HG03442 (cell line): ENCODE measurements around the gene KRT82.
"Not testable (repeated sequence)": the region's sequence is repeated elsewhere in the genome, so short reads cannot be mapped to it uniquely, and the experiment has no call there.

Source experiments
- ATAC-seq: cut with Tn5 transposase; IDR thresholded peaks from one replicate; pipeline ENCODE4 v1.9.1; 2021; ENCODE audit warnings: mild to moderate bottlenecking, moderate library complexity; ENCODE audit not compliant: unreplicated experiment

The KRT82 gene

DNA sequence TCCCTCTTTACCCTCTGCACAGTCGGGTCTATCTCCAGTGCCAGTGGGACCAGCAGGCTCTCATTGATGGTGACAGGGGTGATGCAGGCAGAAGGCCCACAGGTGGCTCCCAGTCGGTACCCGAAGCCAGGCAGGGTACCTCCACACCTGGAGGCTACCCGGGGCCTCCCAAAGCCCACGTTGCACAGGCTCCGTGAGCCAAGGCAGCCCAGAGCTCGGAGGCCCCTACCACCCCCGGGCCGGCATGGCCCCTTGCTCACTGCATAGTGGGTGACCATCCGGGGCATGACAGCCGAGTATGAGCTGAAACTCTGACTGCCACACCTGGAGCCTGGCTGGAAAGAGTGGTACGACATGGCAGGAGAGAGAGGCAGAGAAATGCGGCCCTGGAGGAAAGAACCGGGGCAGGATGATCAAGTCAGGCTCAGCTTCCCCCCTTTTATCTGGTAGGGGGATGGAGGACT, at the start of gene KRT82:
KRT82 (minus strand) TSS at position 414 of the 464 bp plus-strand sequence; CDS start at position 356, 58 bp downstream.
- ATAC-seq, result no peak

DNA sequence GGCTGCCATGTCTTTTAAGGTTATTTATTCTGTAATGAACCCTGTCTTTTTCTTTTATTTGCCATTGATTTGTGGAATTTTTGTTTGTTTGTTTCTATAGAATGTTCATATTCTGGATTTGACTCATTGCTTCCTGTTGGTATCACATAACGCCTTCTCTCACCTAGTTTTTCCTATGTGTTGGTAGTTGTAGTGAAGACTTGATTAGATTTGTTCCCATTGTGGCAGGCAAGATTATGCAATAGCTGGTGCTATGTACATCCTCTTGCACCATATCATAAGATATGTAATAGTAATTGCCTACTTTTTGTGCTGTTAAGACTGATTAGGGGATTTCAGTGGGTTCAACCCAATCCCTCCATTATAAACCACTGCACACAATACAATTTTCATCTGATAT, 49.7 kb upstream of the KRT82 start:
- no peak for ATAC-seq

DNA sequence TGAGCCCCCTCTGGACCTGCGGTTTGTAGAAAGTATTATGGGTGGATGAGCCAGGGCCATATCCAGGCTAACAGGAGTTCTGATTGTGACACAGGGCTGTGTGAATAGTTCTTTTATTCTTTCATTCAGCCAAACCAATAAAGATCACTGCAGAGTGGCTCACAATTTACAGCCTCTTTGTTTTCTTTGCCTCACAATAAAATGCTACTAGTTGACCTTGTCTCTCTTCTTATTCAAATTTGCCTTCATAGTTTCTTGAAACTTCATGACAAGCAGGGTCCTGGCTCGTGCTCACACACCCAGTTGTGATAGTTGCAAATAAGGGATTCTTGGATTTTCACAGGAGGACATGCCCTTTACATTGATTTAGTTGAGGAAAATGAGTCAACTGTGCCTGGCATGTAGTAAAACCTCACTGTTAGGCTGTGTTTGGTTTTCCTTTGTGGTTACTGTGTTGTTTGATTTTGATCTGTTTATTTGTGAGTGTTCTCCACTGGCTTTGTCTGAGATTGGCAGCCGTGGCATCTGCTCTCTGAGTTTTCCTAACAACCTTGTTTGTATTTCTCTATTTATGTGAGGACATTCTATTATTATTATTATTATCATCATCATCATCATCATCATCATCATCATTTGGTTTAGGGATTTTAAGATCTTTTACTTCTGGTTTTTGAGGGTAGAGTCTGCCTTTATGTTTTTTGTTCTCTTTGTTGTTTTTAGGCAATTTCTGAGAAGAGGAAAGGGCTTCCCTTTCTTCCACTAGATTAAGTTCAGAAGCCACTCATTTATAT, 48.5 kb upstream of the KRT82 start:
- no peak for ATAC-seq

DNA sequence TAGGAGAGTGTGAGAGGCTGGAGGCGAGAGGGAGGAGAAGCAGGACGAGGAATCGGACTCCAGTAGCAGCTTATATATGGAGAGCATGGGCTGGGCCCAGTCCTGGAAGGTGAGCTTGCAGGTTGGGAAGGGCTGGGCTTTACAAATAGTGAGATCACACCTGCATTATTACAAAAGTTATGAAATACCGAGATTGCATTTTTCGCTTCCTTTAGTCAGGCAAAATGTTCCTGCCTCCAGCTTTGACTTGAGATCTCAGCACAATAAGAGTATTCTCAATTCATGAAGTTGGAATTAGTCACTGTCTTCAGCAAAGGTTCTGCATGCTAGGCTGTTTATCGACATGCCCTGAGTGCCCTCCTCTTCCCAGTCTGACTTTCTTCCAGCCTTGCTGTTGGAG, 46.0 kb upstream of the KRT82 start, which contains the start of gene KRT6B:
KRT6B (minus strand) TSS at position 46 of the 400 bp plus-strand sequence. CDS start 68 bp downstream, outside the sequence.
- no peak for ATAC-seq

DNA sequence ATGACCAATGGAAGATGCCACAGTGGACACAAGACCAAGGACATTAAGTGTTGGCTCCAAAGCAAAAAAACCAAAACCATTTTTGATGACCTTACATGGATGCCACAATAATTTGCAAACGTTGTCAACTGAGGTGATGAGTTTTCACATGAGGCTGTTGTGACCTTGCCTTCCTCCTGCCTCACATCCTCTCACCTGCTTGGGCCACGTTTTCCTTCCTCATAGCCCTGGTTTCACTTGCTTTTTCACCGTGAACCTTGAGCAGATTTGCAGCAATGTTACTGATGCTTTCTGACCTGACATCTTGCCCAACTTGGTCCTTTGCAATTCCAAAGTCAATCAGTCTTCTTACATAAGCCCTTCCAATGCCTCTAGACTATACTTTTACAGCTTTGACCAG, 42.1 kb upstream of the KRT82 start:
- ATAC-seq, result no peak

DNA sequence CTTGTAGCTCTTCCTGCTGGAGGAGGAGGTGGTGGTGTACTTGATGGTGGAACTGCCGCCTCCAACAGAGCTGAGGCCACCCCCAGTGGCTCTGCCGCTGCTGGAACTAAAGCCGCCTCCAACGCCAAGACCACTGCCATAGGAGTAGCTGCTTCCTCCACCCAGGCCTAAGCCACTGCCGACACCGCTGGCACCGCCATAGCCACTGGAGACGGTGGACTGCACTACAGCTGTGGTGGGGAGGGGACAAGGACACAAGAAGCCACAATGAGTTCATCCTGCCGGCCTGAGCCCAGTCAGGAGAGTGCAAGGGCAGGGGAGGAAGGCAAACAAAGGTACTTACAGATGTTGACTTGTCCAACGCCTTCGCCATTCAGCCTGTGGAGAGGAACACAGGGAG, 41.1 kb upstream of the KRT82 start:
- ATAC-seq, result not testable (repeated sequence)

DNA sequence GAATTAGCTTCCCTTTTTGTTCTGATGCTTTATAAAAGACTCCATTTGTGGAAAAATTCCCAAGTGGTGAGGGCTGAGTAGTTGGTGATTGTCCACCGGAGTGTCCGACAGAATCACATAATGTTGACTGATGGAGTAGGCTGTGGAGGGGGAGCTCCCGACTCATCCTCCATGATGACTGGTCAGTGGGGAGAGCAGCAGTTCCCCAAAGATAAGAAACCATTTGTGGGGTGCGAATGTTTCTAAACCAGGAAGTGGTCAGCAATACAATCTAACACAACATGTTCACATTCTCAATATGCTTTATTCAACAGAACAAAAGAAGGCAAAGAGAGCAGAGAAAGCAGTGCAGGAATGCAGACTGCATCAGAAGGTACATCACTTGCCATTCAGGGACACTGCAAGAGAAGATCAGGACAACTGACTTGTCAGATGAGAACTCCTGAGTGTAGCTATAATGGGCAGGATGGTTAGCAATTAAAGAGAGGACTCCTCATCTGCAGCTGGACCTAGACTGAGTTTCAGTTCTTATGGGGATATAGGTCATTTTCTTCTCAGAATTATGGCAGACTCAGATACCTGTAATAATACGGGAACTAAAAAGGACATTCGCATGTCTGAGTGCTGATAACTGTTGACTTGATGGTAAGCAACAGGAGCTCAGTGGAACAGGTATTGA, 40.4 kb upstream of the KRT82 start:
- no peak for ATAC-seq

DNA sequence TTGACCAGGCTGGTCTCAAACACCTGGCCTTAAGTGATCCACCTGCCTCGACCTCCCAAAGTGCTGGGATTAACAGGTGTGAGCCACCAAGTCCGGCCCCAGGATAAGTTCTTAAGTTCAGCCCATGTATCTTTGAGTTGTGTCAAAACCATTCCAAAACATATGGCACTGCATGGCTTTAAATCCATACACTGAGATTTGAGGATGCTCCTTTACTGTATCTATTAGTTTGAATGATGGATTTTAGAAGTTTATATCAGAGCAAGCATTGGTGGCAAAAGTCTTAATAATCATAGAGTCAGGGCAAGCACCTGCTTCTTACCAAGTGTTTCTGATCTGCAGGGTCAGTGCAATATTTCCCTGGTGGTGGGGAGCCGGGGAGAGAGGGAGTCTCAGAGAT, 39.7 kb upstream of the KRT82 start:
- ATAC-seq, result no peak

DNA sequence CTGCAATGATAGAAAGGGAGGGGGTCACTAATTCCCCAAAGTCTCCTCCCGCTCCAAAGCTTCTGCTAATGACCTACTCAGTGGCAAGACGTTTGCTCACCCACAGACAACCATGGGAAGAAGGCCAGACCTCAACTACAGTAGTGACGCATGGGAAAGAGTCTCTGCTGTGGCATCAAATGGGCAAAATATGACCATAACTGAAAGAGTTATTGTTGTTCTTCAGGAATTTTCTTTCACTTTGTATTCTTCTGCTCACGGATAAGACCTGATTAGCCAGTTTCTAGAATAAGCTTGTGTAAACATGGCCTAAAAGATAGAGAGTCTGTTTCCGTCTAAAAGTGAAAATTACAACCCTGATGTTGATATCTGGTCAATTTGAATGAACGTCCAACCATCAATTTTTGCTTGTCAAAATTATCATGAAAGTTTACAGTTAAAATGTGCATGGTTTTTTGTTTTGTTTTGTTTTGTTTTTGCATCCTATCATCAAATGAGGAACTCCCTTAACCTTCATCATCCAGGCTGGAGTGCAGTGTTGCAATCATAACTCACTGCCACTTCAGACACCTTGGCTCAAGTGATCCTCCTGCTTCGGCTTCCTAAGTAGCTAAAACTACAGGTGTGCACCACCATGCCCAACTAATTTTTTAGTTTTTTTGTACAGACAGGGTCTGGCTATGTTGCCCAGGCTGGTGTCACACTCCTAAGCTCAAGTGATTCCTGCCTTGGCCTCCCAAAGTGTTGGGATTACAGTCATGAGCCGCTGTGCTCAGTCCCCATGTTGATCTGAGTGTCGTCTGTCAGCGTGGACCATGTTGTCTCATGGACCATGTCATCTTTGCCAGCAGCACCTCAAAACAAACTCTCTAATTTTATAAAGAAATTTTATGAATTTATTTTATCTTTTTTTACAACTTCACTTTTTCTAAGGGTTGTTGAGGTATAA, 38.8 kb upstream of the KRT82 start:
- no peak for ATAC-seq

DNA sequence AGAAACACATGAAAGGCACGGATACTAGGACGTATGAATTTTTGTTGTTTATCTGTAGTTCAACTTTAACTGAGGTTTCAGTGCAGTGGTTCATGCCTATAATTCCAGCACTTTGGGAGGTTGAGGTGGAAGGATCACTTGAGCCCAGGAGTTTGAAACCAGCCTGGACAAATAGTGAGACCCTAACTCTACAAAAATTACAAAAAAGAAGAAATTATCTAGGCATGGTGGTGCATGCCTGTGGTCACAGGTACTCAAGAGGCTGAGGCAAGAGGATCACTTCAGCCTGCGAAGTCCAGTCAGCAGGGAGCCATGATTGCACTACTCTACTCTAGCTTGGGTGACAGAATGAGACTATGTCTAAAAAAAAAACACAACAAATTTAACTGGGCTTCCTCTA, 37.8 kb upstream of the KRT82 start:
- no peak for ATAC-seq

DNA sequence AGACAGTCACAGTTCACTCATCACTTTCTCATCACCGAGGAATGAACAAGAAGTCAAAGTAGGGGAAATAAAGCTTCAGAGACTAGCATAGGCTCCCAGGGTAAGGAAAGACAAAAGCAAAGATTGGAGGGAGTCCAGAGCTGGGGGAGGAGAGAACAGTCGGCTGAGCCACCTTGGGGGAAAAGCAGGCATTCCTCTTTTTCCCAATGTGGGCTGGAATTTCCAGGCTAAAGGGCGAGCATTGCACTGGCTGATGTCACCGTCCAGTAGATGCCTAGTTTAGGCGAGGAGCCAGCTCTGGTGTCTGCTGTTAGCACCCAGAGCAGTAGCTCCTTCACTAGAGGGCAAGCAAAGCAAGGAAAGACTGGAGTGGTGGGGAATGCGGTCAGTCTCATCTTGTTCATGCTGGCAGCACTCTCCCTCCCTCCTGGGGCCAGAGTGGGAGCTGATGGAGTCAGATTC, 36.5 kb upstream of the KRT82 start:
- no peak for ATAC-seq

DNA sequence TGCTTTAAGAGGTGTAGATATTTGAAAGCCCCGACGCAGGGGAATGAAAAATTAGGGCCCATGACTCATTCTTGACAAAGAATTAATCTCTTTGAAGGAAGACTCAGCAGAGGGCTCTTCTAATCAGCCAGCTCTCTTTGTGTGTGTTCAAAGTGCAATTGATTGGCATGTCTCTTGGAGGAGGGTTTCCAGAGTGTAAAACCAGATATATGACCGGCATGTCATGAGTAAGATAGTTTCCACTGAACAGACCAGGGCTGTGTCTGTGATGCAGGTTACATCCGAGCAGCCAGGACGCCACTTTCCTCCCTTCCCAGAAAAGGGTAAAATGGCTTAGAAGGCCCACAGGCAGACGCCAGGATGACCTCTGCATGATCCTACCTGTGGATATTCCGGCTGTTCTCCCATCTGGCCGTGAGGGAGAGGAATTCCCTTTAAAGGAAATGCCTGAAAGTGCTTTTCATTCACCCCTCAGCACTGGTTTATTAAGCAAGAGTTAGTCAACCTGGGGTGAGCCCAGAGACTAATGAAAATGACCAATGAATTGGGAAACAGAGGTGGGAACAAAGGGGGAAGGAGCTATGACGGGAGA, 35.3 kb upstream of the KRT82 start:
- no peak for ATAC-seq

DNA sequence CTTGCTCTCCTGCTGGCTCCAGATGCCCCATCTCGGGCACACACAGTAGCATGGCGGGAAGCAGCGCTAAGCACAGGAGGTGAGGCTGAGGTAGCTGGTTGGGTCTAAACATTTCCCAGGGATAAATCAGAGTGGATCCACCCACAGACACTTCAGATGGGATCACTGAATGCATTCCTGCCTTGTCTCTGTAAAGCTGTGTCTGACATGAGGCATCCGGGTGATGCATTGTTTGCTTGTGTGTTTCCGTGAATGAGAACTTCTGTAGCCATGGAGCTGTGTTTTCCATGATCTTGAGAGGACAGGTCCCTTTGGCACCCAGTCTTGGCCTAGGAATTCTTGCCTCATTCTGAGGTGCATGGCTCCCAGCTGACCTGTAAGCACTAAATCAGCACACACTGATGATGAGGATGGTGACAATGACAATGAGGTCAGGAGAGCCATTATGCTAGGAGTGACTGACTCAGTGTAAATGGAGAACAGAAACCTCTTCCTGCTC, 34.7 kb upstream of the KRT82 start:
- ATAC-seq, result no peak

DNA sequence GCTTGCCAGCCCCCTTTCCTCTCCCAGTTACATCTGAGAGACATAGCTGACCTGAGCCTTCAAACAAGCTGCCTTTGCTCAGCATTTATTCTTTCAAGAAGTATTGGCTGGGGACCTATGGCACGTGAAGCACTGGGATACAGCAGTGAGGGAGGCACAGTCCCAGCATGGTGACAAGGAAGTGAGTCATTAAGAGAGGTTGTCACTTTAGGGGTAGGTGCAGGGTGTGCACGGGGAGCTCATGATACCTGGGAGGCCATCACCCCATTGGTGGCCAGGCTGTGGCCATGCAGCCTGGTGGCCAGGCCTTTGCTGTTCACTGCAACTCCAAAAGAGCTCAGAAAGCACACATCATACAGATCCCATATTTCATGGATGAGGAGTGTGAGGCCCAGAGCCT, 33.7 kb upstream of the KRT82 start:
- no peak for ATAC-seq

DNA sequence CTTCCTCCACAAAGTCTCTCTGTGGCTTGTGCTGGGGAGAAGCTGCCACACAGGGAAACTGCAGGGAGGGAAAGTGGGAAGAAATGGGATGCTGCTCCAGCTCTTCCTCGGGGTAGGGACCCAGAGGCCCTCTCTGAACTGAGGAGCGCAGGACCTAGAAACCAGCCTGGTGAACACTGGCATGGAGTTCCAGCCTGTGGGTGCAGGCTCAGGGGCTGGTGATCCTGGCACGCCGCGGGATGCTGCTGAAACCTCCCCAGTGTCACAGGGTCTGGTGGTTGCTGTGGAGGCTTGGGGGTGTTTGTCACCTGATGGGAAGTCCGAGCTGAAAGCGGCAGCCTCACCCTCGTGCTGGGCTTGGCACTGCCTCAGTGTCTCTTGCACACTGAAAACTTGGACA, 33.3 kb upstream of the KRT82 start:
- no peak for ATAC-seq

DNA sequence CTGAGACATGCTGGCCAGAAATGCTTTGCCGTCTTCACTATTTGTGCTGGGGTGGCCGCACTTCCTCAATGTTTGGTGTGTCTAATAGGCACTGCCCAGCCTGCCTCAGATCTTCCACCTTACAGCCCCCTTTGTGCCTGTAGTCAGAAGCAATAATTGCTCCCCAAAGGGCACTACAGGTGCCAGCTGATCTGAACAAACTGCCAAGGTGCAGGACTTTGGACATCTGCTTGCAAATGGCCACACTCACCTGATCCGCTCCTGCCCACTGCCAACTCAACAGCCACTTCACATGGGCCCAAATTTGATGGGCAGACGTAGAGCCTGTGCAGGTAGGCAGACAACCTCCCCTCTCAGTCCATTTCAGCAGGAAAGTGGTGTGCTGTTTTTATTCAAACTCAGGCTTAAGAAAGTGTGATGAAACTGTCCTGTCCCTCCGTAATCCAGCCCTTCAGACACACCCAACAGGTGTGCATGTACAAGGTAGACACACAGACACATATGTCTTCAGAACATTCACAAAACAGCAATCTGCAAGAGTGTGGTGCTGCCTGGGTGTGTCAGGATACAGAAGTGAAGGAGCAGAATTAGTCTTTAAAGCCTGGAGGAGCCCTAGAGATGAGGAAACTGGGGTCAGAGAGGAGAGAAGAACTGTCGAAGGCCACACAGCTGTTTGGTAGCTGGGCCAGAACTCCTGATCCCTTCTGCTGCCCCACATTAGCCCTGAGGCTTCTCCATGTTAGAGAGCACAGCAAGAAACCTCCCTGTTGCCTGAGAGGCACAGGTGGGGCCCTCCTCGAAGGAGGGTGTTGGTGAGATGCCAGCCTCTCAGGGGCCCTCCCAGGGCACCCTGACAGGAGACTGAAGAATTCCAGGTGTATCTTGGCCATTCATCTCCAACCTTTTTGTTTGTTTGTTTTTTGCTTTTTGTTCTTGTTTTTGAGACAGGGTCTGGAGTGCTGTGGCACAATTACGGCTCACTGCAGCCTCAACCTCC, 32.5 kb upstream of the KRT82 start:
- ATAC-seq, result no peak

DNA sequence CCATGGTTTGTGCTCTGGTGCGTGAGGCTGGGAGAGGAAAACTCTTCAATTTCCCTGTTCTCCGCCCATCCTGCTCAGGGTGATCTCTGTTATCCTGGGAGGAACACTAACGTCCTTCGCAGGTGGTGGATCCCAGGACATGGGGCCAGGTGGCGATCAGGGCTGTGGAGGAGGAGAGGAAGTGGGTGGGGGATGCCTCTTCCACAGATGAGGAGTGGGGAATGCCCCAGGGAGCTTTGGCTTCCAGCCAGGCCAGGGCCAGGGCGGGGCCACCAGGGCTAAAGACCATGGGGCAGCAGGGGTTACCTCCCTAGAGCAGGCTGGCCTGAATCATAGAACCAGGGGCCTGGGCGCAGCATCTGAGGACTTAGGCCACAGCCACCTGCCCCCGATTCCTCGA, 31.4 kb upstream of the KRT82 start:
- no peak for ATAC-seq

DNA sequence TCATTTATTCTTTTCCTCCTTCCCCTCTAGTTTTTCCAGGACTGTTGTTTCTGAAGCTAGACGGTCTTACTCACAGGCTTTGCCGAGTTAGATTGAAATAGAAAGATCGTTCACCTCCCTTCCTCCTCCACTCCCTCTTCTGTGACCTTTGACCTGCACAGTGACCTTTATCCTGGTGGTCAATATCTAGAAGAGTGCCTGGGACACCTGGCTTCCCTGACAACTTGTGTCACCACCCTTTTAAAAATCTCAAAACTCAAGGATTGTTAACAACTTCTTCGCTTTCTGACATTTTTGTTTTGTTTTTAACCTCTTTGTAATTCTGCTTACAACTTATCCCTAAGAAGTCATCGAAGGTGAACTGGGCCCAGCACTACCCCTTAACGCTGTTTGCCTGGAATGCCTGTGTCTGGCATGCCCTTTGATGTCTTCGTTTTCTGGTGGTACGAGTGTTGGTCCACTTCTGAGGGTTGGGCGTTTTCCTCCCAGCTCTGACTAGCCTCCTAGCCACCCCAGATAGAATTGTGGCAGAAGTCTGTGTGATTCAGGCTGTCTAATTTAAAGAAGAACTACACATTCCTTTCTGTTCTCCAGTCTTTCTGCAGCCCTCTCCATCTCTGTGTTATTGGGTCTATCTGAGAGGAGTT, 30.8 kb upstream of the KRT82 start:
- no peak for ATAC-seq
